Central memory CD8-positive, alpha-beta T cell (primary cell): ENCODE measurements around the gene MSH4.
"Not testable (repeated sequence)": the region's sequence is repeated elsewhere in the genome, so short reads cannot be mapped to it uniquely, and the experiment has no call there.

Experiments used
- ATAC-seq: fragments of 150-1000 bp; cut with Tn5 transposase; replicated peaks from 2 replicates; pipeline ENCODE4 v1.10.0; 2022; ENCODE audit warnings: mild to moderate bottlenecking, moderate FRiP score, moderate number of reproducible peaks; ENCODE audit not compliant: poor library complexity, severe bottlenecking; ENCODE audit errors: extremely low read depth
- DNase-seq, 2 donors: peaks; one replicate each; pipeline ENCODE4 v3.0.0; 2021; ENCODE audit warnings: low spot score in 2 of 2
- H3K27ac Mint-ChIP-seq: one replicate; pipeline ENCODE4 v1.8.0; 2022; ENCODE audit warnings: low read depth, mild to moderate bottlenecking, moderate library complexity, mixed read lengths
- H3K27me3 Mint-ChIP-seq: one replicate; pipeline ENCODE4 v1.8.0; 2022; ENCODE audit warnings: mixed read lengths
- H3K36me3 Mint-ChIP-seq: one replicate; pipeline ENCODE4 v1.8.0; 2022; ENCODE audit warnings: mild to moderate bottlenecking, moderate library complexity, mixed read lengths; ENCODE audit not compliant: insufficient read depth
- H3K4me1 Mint-ChIP-seq: one replicate; pipeline ENCODE4 v1.8.0; 2022; ENCODE audit warnings: mixed read lengths
- H3K4me3 Mint-ChIP-seq: one replicate; pipeline ENCODE4 v1.8.0; 2022; ENCODE audit warnings: mild to moderate bottlenecking, moderate library complexity, mixed read lengths
- H3K9me3 Mint-ChIP-seq: one replicate; pipeline ENCODE4 v1.8.0; 2022; ENCODE audit warnings: mixed read lengths

MSH4 gene

GRCh38 chr1:75879985-75880384 lies 83.3 kb downstream of the MSH4 start:
- H3K9me3 Mint-ChIP-seq = no peaks in the 10 kb centered on the region
- H3K4me3 Mint-ChIP-seq = no peak overlapping the region
- no peaks in the 10 kb centered on the region for H3K4me1 Mint-ChIP-seq
- ATAC-seq (no peak), DNase-seq (no peak)
- H3K36me3 Mint-ChIP-seq = no peaks in the 10 kb centered on the region
- H3K27me3 Mint-ChIP-seq = no peaks in the 10 kb centered on the region
- H3K27ac Mint-ChIP-seq = no peak overlapping the region

DNA sequence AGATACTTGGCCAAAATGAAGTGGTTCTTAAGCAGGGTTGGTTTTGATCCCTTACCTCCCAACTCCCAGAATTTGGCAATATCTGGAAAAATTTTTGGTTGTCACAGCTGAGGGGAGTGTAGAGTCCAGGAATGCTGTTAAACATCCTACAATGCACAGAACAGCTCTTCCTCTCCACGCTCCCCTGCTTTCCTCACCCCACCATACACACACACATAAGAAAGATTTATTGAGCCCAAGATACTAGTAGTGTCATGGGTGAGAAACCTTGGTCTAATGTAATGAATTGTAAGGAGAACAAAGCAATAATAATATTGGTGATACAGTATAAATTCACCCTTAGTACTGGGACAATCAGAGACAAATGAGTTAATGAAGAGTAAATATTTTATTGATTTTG lies 87.8 kb downstream of the MSH4 start:
- DNase-seq (no peak), ATAC-seq (no peak)
- H3K36me3 Mint-ChIP-seq = no peaks in the 10 kb centered on the region
- H3K27ac Mint-ChIP-seq = no peak overlapping the region
- H3K4me3 Mint-ChIP-seq = no peak overlapping the region
- H3K9me3 Mint-ChIP-seq = no peaks in the 10 kb centered on the region
- no peaks in the 10 kb centered on the region for H3K27me3 Mint-ChIP-seq
- no peaks in the 10 kb centered on the region for H3K4me1 Mint-ChIP-seq

- Mint-ChIP-seq H3K4me3 (no peak overlapping the region), H3K9me3 (no peaks in the 10 kb centered on the region), H3K27me3 (no peaks in the 10 kb centered on the region), H3K4me1 (no peaks in the 10 kb centered on the region), H3K36me3 (peaks cover 2% of the 10 kb centered on the region), H3K27ac (no peak overlapping the region)
- ATAC-seq (no peak), DNase-seq (no peak)
Measured at GRCh38 chr1:75901371-75901770, 104.7 kb downstream of the MSH4 start.

- H3K27ac Mint-ChIP-seq = no peak overlapping the region
- ATAC-seq (no peak), DNase-seq (no peak)
- no peaks in the 10 kb centered on the region for H3K9me3 Mint-ChIP-seq
- no peak overlapping the region for H3K4me3 Mint-ChIP-seq
- peaks cover 2% of the 10 kb centered on the region for H3K36me3 Mint-ChIP-seq
- H3K4me1 Mint-ChIP-seq = no peaks in the 10 kb centered on the region
- H3K27me3 Mint-ChIP-seq = peaks cover 22% of the 10 kb centered on the region
Measured at GRCh38 chr1:75908717-75909152, 112.1 kb downstream of the MSH4 start.

DNA sequence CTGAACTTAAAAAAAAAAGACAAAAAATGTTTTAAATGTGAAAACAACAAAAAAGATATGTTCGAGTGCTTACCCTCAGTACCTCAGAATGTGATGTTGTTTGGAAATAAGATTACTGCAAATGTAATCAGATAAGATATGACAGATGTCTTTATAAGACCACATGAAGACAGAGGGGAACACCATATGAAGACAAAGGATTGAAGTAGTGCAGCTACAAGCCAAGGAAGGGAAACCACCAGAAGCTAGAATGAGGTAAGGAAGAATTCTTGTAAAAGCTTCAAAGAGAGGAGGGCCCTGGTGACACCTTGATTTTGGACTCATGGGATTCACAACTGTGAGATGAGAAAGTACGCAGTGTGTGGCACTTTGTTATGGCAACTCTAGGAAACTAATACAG lies 120.2 kb downstream of the MSH4 start:
- Mint-ChIP-seq H3K27me3 (peaks cover 27% of the 10 kb centered on the region), H3K36me3 (no peaks in the 10 kb centered on the region), H3K9me3 (no peaks in the 10 kb centered on the region), H3K4me1 (no peaks in the 10 kb centered on the region), H3K4me3 (no peak overlapping the region), H3K27ac (no peak overlapping the region)
- ATAC-seq = no peak
- no peak for DNase-seq

DNA sequence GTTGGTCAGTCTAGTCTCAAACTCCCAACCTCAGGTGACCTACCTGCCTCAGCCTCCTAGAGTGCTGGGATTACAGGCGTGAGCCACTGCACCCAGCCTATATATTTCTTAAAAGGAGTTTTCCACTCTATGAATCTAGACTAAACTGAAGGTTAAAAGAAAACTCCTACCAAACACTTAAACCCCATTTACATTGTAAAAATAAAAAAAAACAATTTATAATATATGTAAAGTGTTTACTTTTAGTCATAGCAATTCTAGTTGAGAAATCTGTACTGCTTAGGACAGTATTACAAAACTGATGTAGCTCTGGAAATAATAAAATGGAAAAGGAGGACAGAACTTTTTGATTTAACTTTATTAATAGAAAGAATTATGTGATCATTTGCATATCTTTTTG lies 126.0 kb downstream of the MSH4 start:
- peaks cover 7% of the 10 kb centered on the region for H3K9me3 Mint-ChIP-seq
- DNase-seq (no peak), ATAC-seq (no peak)
- no peaks in the 10 kb centered on the region for H3K36me3 Mint-ChIP-seq
- H3K27me3 Mint-ChIP-seq = peaks cover 18% of the 10 kb centered on the region
- H3K4me3 Mint-ChIP-seq = no peak overlapping the region
- H3K27ac Mint-ChIP-seq = no peak overlapping the region
- H3K4me1 Mint-ChIP-seq = no peaks in the 10 kb centered on the region

DNA sequence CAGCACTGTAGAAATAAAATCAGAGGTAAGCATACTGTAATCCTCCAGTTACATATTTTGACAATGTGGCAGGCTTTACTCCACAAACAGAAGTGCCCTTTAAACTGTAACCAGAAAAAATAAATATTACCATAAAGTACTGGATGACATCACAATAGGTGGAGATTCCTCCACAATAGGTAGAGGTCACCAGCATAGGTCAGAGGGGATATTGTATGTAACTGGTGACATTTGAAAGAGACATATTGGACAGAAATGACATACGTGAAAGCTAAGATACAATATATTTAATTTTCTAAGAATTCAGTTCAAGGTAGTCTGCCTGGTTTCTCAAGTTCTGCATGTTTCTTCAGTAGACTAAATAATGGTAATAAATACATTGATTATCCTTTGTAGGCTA lies 135.6 kb downstream of the MSH4 start, which contains the start of gene ASB17:
Gene ASB17, minus strand, starts transcription at position 101 of the 400 bp plus-strand sequence. CDS start 113 bp downstream, outside the sequence.
- no peaks in the 10 kb centered on the region for H3K4me1 Mint-ChIP-seq
- H3K27ac Mint-ChIP-seq = no peak within 1 kb of the TSS
- H3K27me3 Mint-ChIP-seq = peaks cover 28% of the 10 kb centered on the region
- H3K9me3 Mint-ChIP-seq = no peaks in the 10 kb centered on the region
- H3K4me3 Mint-ChIP-seq = no peak within 1 kb of the TSS
- no peaks in the 10 kb centered on the region for H3K36me3 Mint-ChIP-seq
- no peak for DNase-seq
- no peak for ATAC-seq

DNA sequence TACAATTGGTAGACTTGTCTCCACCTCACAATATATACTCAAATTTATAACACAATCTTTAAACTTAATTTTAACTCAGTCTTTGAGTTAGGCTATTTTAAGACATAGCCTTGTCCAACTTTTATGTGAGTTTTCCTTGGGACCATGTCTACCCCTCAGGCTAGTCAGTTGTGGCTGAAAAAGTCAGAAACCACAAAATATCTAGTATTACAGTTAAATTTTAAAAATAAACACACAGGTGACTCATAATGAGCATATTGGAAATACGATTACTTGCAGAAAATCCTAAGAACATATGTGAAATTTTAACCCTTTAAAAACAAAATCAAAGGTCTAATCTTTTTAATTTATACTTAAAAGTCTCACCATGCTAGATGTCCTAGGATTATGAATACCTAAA lies 140.4 kb downstream of the MSH4 start:
- Mint-ChIP-seq H3K4me3 (no peak overlapping the region), H3K36me3 (no peaks in the 10 kb centered on the region), H3K27me3 (no peaks in the 10 kb centered on the region), H3K4me1 (no peaks in the 10 kb centered on the region), H3K9me3 (peaks cover 5% of the 10 kb centered on the region), H3K27ac (no peak overlapping the region)
- no peak for ATAC-seq
- DNase-seq = no peak

DNA sequence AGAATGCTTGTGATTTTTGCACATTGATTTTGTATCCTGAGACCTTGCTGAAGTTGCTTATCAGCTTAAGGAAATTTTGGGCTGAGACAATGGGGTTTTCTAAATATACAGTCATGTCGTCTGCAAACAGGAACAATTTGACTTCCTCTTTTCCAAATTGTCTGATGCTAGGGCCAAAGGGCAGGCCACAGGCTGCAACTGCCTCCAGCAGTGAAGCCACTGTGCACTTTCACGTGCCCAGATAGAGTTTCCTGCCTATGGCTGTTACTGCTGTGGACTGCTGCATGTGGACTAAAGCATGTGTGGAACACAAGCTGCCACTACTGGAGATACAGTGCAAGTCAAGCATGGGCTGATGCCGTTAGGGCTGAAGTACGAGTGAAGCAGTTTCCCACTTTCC lies 146.4 kb downstream of the MSH4 start:
- not testable (repeated sequence) for DNase-seq, H3K4me1 Mint-ChIP-seq, H3K4me3 Mint-ChIP-seq, ATAC-seq, H3K36me3 Mint-ChIP-seq, H3K27ac Mint-ChIP-seq
- Mint-ChIP-seq H3K9me3 (peaks cover 15% of the 10 kb centered on the region), H3K27me3 (peaks cover 24% of the 10 kb centered on the region)

GRCh38 chr1:75950176-75950575 lies 153.5 kb downstream of the MSH4 start:
- Mint-ChIP-seq H3K4me3 (no peak overlapping the region), H3K27me3 (peaks cover 14% of the 10 kb centered on the region), H3K36me3 (no peaks in the 10 kb centered on the region), H3K9me3 (peaks cover 9% of the 10 kb centered on the region), H3K27ac (no peak overlapping the region), H3K4me1 (no peaks in the 10 kb centered on the region)
- ATAC-seq (no peak), DNase-seq (no peak)

- ATAC-seq = no peak
- H3K9me3 Mint-ChIP-seq = peaks cover under 1% of the 10 kb centered on the region
- no peak for DNase-seq
- H3K4me1 Mint-ChIP-seq = no peaks in the 10 kb centered on the region
- H3K4me3 Mint-ChIP-seq = no peak overlapping the region
- no peaks in the 10 kb centered on the region for H3K36me3 Mint-ChIP-seq
- no peak overlapping the region for H3K27ac Mint-ChIP-seq
- H3K27me3 Mint-ChIP-seq = peaks cover 17% of the 10 kb centered on the region
Measured at GRCh38 chr1:75952016-75952415, 155.3 kb downstream of the MSH4 start.

DNA sequence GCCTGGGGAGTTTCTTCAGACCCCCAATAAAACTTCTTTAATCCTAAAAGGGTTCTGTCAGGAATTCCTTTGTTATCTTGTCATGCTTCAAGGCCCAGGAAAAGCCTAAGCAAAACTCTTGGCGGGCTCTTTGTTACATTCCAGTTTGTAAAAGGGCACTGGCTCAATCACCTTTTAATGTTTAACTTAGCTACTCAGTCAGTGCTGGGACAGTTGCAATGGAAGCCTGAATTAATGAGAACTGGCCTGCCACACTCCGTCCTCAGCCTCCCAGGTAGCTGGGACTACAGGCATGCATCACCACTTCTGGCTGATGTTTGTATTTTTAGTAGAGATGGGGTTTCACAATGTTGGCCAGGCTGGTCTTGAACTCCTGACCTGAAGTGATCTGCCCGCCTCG lies 156.8 kb downstream of the MSH4 start:
- Mint-ChIP-seq H3K4me3 (no peak overlapping the region), H3K4me1 (no peaks in the 10 kb centered on the region), H3K36me3 (no peaks in the 10 kb centered on the region), H3K27me3 (peaks cover 17% of the 10 kb centered on the region), H3K27ac (no peak overlapping the region), H3K9me3 (no peaks in the 10 kb centered on the region)
- DNase-seq (no peak), ATAC-seq (no peak)

DNA sequence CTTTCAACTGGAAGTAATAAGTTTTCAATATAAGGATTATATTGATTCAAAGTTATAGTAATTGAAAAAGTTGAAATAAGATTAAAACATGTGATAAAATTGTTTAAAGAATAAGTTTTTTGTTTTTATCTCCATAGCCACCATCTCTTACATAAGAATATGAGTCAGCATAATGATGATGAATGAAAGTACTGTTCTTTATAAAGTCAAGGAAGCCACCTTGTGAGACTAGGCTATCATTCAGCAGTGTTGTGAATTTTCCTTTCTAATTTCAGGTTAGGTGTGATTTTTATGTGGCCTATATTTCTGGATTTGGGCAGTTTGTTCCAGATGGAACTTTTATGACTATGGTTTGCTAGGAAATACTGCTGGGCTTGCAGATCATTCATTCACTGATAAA lies 157.9 kb downstream of the MSH4 start:
- ATAC-seq (no peak), DNase-seq (no peak)
- H3K9me3 Mint-ChIP-seq = no peaks in the 10 kb centered on the region
- no peak overlapping the region for H3K4me3 Mint-ChIP-seq
- H3K36me3 Mint-ChIP-seq = no peaks in the 10 kb centered on the region
- H3K27me3 Mint-ChIP-seq = peaks cover 17% of the 10 kb centered on the region
- no peak overlapping the region for H3K27ac Mint-ChIP-seq
- H3K4me1 Mint-ChIP-seq = no peaks in the 10 kb centered on the region
